ENCODE data around the gene YPEL5. TPM values are rescaled to one million over a fixed set of nuclear protein-coding genes. Genes with fewer than 3 reads are reported as not detected.

The YPEL5 gene
- total and polyA plus RNA-seq, 4 donors: 57.2 to 154 (median 65.4) TPM

DNA sequence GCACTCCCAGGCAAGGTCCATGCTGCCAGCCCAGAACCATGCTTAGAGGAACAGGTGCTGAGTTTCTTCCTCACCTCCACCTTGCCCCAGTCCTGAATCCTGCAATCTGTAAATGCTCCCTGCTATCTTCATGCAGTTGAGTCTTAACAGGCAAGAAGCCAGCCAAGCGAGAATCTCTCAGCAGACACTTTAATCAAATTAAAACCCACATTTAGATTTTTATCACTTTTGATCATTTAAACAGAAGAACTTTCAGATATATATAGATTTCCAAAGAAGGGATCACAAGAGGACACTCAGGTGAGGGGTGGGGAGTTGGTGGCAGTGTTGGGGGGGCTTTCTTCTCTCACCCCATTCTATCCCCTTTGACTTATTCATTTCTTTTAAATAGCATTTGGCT lies 58.6 kb downstream of the YPEL5 start:
- Histone ChIP-seq H3K27ac (ENCODE audit: low read depth in 1 of 2, low read length in 1 of 2) (no peak overlapping the region), H3K36me3 (ENCODE audit: control insufficient read depth in 4 of 4, insufficient read depth in 4 of 4, low read length in 4 of 4) (no peaks in the 10 kb centered on the region), H3K9me3 (ENCODE audit: control insufficient read depth in 4 of 4, insufficient read depth in 3 of 4, low read length in 3 of 4) (no peaks in the 10 kb centered on the region), H3K9ac (ENCODE audit: insufficient read depth in 1 of 2, low read length in 2 of 2) (no peak overlapping the region), H3K4me3 (no peak overlapping the region), H3K4me1 (ENCODE audit: control insufficient read depth in 5 of 5, insufficient read depth in 5 of 5, low read length in 5 of 5) (peaks cover 4 to 7% (median 5%) of the 10 kb centered on the region in 5 donors), H3K27me3 (ENCODE audit: control insufficient read depth in 3 of 3, insufficient read depth in 3 of 3, low read length in 2 of 3) (no peaks in the 10 kb centered on the region)
- no peak for ATAC-seq (ENCODE audit: insufficient read depth, low FRiP score)
- WGBS, 2 donors: 91 to 96% methylated on average over 1 of the region's 1 CpG
- TF ChIP-seq, protein P1, sequence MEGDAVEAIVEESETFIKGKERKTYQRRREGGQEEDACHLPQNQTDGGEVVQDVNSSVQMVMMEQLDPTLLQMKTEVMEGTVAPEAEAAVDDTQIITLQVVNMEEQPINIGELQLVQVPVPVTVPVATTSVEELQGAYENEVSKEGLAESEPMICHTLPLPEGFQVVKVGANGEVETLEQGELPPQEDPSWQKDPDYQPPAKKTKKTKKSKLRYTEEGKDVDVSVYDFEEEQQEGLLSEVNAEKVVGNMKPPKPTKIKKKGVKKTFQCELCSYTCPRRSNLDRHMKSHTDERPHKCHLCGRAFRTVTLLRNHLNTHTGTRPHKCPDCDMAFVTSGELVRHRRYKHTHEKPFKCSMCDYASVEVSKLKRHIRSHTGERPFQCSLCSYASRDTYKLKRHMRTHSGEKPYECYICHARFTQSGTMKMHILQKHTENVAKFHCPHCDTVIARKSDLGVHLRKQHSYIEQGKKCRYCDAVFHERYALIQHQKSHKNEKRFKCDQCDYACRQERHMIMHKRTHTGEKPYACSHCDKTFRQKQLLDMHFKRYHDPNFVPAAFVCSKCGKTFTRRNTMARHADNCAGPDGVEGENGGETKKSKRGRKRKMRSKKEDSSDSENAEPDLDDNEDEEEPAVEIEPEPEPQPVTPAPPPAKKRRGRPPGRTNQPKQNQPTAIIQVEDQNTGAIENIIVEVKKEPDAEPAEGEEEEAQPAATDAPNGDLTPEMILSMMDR (IDR thresholded peaks at IDR 0.05; ENCODE audit: control extremely low read depth, extremely low read depth): no peak
- DNase-seq: no peak

DNA sequence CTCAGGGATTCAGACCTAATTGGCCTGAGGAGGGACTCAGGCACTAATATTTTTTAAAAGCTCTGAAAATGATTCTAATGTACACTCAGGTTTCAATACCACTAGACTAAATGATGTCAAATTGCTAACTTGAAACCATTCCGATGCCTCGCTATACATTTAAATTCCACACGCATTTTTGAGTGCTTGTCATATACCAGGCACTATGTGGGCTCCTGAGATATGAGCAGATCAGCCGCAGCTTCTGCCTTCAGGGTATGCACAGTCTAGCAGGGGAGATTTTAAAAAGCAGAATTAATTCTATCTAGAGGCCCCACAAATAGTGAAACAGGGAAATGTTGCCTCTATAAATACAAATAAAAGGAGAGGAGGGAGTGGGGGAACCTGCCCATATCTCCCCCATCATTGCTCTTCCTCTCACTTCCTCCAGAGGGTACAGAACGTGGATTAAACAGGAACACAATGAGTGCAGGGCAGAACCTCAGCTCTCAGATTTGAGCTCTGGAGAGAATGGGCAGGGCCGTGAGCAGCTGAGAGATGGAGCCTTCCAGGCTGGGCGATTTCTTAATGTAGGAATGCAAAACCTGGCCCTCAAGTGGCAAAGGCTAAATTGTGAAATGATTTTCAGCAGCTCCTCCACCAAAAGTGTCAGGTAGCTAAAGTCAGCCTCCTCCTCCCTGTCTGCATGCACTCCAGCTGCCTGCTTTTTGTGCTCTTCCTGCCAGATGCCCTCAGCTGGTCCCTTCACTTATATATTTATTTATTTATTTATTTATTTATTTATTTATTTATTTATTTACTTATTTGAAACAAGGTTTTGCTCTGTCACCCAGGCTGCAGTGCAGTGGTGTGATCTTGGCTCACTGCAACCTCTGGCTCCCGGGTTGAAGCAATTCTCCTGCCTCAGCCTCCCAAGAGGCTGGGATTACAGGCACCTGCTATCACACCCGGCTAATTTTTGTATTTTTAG lies 59.9 kb downstream of the YPEL5 start:
- no peaks in the 10 kb centered on the region for H3K9me3 ChIP-seq (ENCODE audit: control insufficient read depth in 4 of 4, insufficient read depth in 3 of 4, low read length in 3 of 4)
- TF ChIP-seq, protein P1 (IDR thresholded peaks at IDR 0.05; ENCODE audit: control extremely low read depth, extremely low read depth): no peak
- H3K36me3 ChIP-seq (ENCODE audit: control insufficient read depth in 4 of 4, insufficient read depth in 4 of 4, low read length in 4 of 4): no peaks in the 10 kb centered on the region
- H3K4me3 ChIP-seq: no peak overlapping the region
- peaks cover 3 to 7% (median 5%) of the 10 kb centered on the region in 5 donors for H3K4me1 ChIP-seq (ENCODE audit: control insufficient read depth in 5 of 5, insufficient read depth in 5 of 5, low read length in 5 of 5)
- 68 to 70% methylated on average over 9 of the region's 9 CpGs for WGBS, 2 donors
- no peak overlapping the region for H3K9ac ChIP-seq (ENCODE audit: insufficient read depth in 1 of 2, low read length in 2 of 2)
- ATAC-seq (ENCODE audit: insufficient read depth, low FRiP score) (no peak), DNase-seq (no peak)
- no peaks in the 10 kb centered on the region for H3K27me3 ChIP-seq (ENCODE audit: control insufficient read depth in 3 of 3, insufficient read depth in 3 of 3, low read length in 2 of 3)
- no peak overlapping the region for H3K27ac ChIP-seq (ENCODE audit: low read depth in 1 of 2, low read length in 1 of 2)

DNA sequence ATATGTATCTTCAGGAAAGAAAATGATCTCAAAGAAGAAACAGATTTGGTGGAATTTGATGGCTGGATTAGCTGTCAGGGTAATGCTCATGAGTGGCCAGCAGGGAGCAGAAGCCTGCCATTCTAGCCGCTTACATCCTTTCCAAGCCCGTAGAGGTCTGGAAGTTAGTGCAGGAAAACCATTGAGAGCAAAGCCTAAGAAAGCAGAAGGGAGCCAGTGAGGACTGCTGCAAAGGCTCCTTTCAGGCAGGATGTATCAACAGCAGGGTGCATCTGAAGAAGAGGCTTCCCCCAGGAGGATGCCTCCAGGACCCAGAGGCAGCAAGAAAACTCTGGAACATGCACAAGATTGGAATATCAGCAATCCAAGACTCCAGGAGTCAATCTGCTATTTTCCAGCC lies 61.6 kb downstream of the YPEL5 start:
- no peaks in the 10 kb centered on the region for H3K27me3 ChIP-seq (ENCODE audit: control insufficient read depth in 3 of 3, insufficient read depth in 3 of 3, low read length in 2 of 3)
- TF ChIP-seq, protein P1 (IDR thresholded peaks at IDR 0.05; ENCODE audit: control extremely low read depth, extremely low read depth): peak; percentile 93
- DNase-seq: peak; percentile 73 to 89 (median 85)
- no peak overlapping the region for H3K9ac ChIP-seq (ENCODE audit: insufficient read depth in 1 of 2, low read length in 2 of 2)
- H3K27ac ChIP-seq (ENCODE audit: low read depth in 1 of 2, low read length in 1 of 2): no peak overlapping the region
- H3K36me3 ChIP-seq (ENCODE audit: control insufficient read depth in 4 of 4, insufficient read depth in 4 of 4, low read length in 4 of 4): no peaks in the 10 kb centered on the region
- H3K4me3 ChIP-seq: no peak overlapping the region
- ATAC-seq (ENCODE audit: insufficient read depth, low FRiP score): peak; percentile 87
- peaks cover 0 to 7% (median 2%) of the 10 kb centered on the region in 5 donors for H3K4me1 ChIP-seq (ENCODE audit: control insufficient read depth in 5 of 5, insufficient read depth in 5 of 5, low read length in 5 of 5)
- no peaks in the 10 kb centered on the region for H3K9me3 ChIP-seq (ENCODE audit: control insufficient read depth in 4 of 4, insufficient read depth in 3 of 4, low read length in 3 of 4)
- 0% methylated on average over 2 of the region's 2 CpGs for WGBS, 2 donors

Measured in lung (tissue), 12 donors.